Cardiac fibroblast (primary cell): ENCODE data around the gene TECPR2.

Source experiments
- DNase-seq, 2 donors: peaks; one replicate each; pipeline versions ENCODE4 v3.0.0 to v3.0.0-alpha.2; 2010; ENCODE audit warnings: low read depth in 2 of 2
- H3K4me3 ChIP-seq, 2 donors: replicated peaks in 1 of 2; 1 replicate in 1 of 2; 2 replicates in 1 of 2; pipeline ENCODE4 v1.5.1; 2011; ENCODE audit warnings: low read depth in 2 of 2, low read length in 2 of 2, mild to moderate bottlenecking in 2 of 2, moderate library complexity in 1 of 2
- CTCF ChIP-seq: IDR thresholded peaks from one replicate; pipeline ENCODE4 v1.5.1; 2011; ENCODE audit warnings: low read depth, mild to moderate bottlenecking, low read length, inconsistent platforms

TECPR2 gene

GRCh38 chr14:102431751-102432150 is 69.0 kb downstream of the TECPR2 start:
- DNase-seq: no peak
- H3K4me3 ChIP-seq: no peak overlapping the region
- TF ChIP-seq CTCF: no peak

GRCh38 chr14:102434647-102435175 is 72.0 kb downstream of the TECPR2 start:
- no peak overlapping the region for H3K4me3 ChIP-seq
- no peak for DNase-seq
- TF ChIP-seq CTCF: no peak

DNA sequence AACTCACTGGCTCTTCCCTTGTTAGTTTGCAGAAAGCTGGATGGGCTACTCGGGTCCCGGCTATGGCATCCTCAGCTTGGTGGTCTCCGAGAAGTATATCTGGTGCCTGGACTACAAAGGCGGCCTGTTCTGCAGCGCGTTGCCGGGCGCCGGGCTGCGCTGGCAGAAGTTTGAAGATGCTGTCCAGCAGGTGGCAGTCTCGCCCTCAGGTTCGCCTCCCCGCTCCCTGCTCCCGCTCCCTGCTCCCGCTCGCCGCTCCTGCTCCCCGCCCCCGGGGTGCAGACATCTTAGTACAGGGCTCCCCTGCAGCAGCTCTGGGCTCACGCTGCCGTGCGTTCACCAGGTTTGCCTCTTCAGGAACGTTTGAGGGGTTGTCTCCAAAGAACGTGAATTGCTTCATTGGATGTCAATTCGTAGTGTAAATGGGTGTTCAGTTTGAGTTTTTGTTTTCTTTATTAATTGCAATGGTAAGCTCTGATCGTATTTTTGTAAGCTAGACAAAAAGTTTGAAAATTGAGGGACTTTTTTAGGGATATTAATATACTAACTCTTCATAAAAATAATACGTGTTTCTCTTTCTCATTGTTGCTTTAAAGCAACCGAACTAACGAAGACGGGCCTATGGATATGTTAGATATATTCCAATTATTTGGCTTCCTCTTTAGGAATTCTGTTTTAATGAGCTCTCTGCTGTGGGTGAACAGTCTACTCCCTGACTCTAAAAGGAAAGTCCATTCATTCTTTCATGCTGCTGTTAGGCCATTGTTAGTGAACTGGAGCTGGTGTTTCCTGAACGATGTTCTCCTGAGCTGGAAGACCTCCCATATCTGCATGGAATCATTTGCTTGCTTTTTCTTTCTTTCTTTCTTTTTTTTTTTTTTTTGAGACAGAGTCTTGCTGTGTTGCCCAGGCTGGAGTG is 75.5 kb downstream of the TECPR2 start:
- DNase-seq: peak; percentile 85 to 86
- TF ChIP-seq CTCF: peak; percentile 74
- H3K4me3 ChIP-seq: peak overlapping the region in 1 of 2 donors; percentile 9

GRCh38 chr14:102439556-102439955 is 76.8 kb downstream of the TECPR2 start:
- no peak for TF ChIP-seq CTCF
- H3K4me3 ChIP-seq: no peak overlapping the region
- DNase-seq: no peak

DNA sequence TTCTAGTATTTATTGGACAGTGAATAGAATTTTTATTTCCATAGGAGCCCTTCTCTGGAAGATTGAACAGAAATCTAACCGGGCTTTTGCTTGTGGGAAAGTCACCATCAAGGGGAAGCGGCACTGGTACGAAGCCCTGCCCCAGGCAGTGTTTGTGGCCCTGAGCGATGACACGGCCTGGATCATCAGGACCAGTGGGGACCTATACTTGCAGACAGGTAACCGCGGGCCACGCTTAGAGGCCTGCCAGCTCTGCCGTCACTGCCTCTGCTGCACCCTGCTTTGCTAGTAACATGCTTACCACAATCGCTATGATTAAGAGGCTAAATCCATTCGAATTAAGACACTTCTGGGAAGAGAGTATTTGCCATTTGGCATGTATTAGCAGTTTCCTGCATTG is 77.7 kb downstream of the TECPR2 start:
- H3K4me3 ChIP-seq: no peak overlapping the region
- DNase-seq: no peak
- no peak for TF ChIP-seq CTCF

GRCh38 chr14:102442241-102443211 is 79.8 kb downstream of the TECPR2 start:
- DNase-seq: no peak

More at GRCh38 chr14:102442241-102443211, 79.8 kb downstream of the TECPR2 start:
- no peak overlapping the region for H3K4me3 ChIP-seq
- no peak for TF ChIP-seq CTCF
